Mononuclear cell (primary cell): ENCODE measurements around the gene SRGAP2C. TPM values are rescaled to one million over a fixed set of nuclear protein-coding genes. Genes with fewer than 3 reads are reported as not detected.
"Not testable (repeated sequence)": the region's sequence is repeated elsewhere in the genome, so short reads cannot be mapped to it uniquely, and the experiment has no call there.

Source experiments
- H3K27me3 ChIP-seq: 2 replicates; pipeline ENCODE4 v1.6.0; 2011; ENCODE audit warnings: low read length, control low read depth; ENCODE audit not compliant: insufficient read depth
- H3K4me1 ChIP-seq: 2 replicates; pipeline ENCODE4 v1.5.1; 2011; ENCODE audit warnings: mild to moderate bottlenecking, low read length, control low read depth; ENCODE audit not compliant: insufficient read depth
- H3K4me3 ChIP-seq: 2 replicates; pipeline ENCODE4 v1.5.1; 2011; ENCODE audit warnings: mild to moderate bottlenecking, low read length, moderate library complexity
- H3K9me3 ChIP-seq: 2 replicates; pipeline ENCODE4 v1.5.1; 2011; ENCODE audit warnings: low read depth, mild to moderate bottlenecking, control low read depth, low read length
- total RNA-seq: library from RNA; depleted of rRNA; stranded (reverse); fragments of >200 nt; gene quantifications from one replicate; pipeline ENCODE4 v1.2.3, GENCODE V29; 2012

SRGAP2C gene
- total RNA-seq, 1 donor, result 10.6 TPM

DNA sequence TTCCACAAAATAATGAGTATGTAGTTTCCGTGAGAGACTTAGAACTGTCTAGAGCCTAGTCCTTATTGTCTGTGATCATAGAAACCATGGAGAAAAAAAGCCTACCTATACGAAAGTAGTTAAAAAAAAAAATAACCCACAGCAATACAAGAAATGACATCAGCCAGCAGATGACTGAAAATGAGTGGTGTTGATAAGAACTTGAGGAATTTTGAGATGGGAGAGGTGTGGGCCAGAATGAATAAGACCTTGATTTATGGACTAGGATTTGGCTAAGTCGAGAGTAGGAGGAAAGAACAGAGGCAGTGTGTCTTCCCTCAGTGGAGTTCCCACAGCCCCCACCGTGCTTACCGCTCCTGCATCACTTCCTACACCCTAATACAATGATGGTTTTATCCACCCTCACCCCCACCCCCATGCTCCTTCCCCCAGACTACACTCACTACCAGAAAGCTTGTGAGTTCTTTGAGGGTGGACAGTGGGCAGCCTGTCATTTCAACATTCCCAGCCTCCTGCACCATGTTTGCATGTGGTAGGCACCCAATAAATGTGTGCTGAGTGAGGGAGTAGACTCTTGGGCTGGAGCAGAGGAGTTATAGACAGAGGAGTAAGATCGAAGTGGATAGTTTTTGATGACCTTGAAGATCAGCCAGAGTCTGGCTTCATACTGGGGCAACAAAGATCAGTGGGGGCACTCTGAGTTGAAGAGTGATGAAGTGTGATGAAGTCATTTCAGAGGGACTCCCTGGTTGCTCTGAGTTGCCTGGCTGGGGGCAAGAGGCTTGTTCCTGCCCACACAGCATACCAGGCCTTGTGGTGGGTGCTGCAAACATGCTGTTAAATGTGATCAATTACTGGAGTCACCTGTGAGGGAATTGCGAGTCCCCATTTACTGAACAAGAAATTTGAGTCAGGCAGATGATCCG lies 21.3 kb downstream of the SRGAP2C start:
- H3K4me3 ChIP-seq, H3K27me3 ChIP-seq, H3K9me3 ChIP-seq, H3K4me1 ChIP-seq: not testable (repeated sequence)

DNA sequence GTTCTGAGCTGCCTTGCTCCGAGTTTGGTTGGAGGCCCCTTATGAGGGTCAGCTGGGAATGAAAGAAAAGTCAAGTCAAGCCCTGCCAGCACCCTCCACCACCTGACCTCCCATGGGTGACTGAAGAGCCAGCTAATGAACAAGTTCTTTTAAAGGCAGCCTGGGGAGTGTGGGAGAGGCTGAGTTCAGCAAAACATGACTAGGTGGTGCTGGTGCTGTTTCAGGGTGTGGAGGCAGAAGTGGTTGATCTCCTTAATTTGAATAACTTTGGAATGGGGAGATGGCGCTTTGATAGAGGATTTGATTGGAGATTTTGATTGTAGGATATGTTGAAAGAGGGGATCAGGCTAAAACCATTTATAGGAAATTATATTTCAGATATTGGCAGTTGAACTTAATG lies 22.6 kb downstream of the SRGAP2C start:
- not testable (repeated sequence) for H3K4me1 ChIP-seq, H3K9me3 ChIP-seq, H3K27me3 ChIP-seq, H3K4me3 ChIP-seq

DNA sequence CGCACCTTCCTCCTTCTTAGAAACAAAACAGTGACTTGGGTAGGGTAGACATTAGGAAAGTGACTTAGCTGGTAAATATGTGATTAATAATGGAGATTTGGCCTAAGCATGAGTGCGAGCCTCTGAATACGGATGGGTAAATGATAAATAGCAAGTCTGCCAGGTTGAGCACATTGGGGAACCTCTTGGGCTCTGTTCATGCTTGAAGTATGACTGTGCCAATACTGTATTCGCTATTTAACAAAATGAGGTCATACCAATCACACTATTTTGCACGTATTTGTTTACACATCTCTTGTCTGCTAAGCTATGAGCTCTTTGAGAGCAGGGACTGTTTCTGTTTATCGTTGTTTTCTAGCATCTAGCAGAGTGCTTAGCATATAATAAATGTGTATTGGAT lies 23.6 kb downstream of the SRGAP2C start:
- not testable (repeated sequence) for H3K27me3 ChIP-seq, H3K9me3 ChIP-seq, H3K4me1 ChIP-seq, H3K4me3 ChIP-seq

DNA sequence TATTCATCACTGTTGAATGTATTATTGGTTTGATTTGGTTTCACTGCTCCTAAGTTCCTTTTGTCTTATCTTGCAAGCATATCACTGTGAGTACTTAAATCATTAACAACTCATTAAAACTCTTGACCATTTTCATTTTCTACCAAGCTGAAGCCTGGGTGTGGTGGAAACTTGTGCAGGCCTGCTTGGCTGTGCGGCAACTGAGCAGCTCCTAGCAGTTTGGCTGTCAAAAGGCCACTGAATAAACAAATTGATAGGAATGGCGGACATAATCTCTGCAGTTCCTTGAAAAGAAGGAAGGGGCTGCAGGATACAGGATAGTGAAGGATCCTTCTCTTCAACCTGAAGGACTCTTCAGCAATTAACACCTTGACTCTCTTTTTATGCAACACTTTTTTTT lies 26.0 kb downstream of the SRGAP2C start:
- not testable (repeated sequence) for H3K9me3 ChIP-seq, H3K27me3 ChIP-seq, H3K4me3 ChIP-seq, H3K4me1 ChIP-seq

DNA sequence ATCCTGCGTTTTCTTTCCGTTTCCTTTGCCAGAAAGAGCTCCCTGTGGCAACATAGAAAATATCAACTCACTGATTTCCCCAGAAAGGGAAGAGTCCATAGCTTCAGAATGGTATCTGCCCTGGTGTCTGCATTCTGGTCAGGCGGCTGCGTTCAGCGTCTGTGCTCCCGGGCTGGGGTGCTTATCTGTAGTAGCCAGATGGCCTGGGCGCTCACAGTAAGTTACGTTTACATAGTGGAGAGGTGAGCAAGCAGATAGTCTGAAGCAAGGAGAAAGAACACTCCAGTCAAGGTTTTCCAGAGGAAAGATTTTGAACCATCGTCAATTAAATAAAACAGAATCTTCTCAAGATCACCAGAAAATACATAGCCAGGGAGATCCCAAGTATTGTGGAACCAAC lies 28.7 kb downstream of the SRGAP2C start:
- H3K27me3 ChIP-seq, H3K4me3 ChIP-seq, H3K4me1 ChIP-seq, H3K9me3 ChIP-seq: not testable (repeated sequence)

DNA sequence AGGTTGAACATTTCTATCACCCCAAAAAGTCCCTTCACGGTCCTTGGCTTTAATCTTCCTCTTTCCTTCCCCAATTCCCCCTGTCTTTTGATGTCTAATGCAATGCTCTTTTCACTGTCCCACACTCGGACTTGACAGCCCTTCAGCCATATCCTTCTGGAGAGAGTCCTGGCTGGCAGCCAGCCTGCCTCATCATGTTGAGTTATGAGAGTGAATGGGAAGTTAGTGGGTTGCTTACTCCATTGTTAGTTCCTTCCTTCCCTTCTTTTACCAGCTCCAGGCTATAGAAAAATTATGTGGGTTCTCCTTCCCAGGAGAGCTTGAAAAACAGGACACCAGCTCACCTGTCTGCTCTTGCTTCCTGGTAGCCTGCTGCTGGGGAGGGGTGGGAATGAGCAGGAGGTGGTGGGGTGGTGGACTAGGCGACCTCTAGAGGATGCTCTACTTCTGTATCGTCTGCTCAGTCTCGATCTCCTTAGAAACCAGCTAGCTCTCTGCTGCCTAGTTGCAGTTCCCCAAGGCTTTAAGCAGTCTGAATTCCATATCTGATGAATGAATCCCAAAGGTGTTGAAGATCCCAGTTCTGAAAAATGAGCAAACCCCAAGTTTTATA lies 29.9 kb downstream of the SRGAP2C start:
- not testable (repeated sequence) for H3K4me3 ChIP-seq, H3K4me1 ChIP-seq, H3K9me3 ChIP-seq, H3K27me3 ChIP-seq

DNA sequence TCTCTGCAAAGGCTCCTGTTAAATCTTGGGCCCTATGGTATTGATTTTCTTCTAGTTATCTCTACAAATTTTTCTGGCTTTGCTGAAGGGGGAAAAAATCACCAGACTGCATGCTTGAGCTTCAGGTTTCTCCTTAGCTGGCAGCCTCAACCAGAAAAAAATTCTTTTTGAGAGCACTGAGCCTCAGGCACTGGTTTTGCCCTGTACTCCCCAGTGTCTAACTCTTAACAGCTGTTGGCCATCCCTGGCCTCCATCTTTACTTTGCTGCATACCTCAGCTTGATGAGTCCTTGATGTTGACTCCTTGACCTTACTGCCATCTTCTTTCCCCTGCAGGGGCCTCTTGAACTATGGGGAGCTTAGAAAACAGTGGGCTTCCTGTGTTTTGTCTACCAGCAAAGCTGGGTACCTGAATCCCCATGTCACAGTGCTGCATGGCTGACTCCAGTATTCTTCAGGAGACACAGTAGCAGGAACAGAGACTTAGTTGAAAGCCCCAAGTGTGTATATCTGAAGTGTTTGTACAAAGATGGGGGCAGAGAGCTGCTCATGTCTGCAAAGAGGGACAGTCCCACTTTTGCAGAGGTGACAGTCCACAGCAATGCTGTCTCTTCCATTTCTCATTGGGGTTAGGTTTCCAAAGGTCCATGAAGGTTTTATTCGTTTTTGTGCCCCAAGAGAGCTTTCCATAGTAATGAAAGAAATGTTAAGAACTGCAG lies 31.1 kb downstream of the SRGAP2C start:
- H3K4me1 ChIP-seq, H3K9me3 ChIP-seq, H3K4me3 ChIP-seq, H3K27me3 ChIP-seq: not testable (repeated sequence)

DNA sequence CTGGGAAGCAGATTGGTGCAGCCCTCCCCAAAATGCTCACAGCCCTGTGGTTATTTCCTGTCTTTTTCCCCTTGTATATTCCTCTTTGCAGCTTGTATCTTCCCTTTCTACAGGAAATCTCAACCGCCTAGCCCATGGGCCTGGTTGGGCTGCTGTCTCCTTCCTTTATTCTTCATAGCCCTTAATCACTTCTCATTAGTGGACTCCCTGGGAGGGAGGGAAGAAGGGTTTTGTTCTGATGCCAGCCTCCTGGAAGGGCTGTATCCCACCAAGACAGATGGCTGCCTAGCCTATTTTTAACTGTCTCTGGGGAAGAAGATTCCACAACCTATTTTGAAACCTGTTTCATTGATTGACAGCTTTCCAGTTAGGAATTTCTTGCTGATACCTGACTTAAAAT lies 31.9 kb downstream of the SRGAP2C start:
- not testable (repeated sequence) for H3K27me3 ChIP-seq, H3K4me1 ChIP-seq, H3K4me3 ChIP-seq, H3K9me3 ChIP-seq

DNA sequence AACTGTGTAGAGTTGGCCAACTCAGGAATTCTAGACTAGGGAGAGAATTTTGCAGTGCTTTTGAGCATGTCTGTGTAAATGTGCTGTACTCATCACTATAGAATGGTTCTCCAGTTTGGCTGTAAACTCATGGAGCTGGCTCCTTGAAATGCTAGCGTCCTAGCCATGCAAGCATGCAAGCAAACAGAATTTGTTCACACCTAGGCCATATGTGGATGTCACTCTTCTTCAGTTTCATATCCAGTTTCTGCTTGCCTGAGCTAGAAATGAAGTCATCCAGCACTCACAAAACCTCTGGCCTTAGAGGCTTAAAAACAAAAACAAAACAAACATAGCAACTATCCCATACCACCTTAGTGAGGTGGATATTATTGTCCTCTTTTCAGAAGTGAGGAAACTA lies 37.0 kb downstream of the SRGAP2C start:
- not testable (repeated sequence) for H3K4me3 ChIP-seq, H3K9me3 ChIP-seq, H3K27me3 ChIP-seq, H3K4me1 ChIP-seq

DNA sequence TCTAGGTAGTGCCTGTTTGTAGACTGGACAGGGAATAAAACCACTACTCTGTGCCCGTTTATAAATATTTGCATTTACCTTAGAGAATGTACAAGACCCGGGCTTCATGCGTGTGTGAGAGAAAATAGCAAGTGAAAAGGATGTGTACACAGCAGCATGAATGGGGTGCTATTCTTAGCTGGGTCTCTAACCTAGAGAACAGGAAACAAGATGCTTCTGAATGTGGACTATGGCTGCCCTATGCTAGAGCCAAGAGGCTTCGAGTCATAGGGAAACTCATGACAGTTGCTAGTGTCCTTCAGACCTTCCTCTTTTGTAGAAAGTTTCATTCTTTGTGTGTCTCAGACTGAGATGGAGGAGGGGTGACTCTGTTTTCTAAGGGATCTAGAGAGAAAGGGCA lies 39.9 kb downstream of the SRGAP2C start:
- H3K4me3 ChIP-seq, H3K4me1 ChIP-seq, H3K27me3 ChIP-seq, H3K9me3 ChIP-seq: not testable (repeated sequence)

DNA sequence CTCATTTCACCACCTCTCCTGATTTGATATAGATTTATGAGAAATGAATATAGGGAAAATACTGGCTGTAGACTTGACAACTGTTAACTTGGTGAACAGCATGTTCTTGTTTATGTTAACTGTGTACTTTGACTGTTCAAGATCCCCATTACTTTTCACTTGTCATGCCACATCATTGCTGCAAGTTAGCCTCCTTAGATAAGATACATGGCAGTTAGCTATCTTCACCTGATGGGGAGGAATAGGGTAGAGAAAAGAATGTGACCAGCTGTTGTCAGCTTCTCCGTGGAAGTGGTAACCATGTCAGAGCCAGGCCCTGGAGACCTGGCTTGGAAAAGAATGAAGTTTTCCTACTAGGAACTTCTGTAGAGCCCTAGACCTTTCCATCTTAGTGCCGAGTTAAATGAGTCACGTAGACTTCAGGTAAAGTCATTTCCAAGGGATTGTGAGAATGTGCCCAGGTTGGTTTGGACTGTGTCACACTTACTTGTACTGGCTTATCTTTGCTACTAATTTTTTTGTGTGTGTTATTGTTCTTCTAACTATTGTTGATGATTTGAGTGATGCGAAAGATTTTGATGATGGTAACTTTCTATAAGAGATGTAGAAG lies 41.6 kb downstream of the SRGAP2C start:
- H3K4me1 ChIP-seq, H3K9me3 ChIP-seq, H3K27me3 ChIP-seq, H3K4me3 ChIP-seq: not testable (repeated sequence)

DNA sequence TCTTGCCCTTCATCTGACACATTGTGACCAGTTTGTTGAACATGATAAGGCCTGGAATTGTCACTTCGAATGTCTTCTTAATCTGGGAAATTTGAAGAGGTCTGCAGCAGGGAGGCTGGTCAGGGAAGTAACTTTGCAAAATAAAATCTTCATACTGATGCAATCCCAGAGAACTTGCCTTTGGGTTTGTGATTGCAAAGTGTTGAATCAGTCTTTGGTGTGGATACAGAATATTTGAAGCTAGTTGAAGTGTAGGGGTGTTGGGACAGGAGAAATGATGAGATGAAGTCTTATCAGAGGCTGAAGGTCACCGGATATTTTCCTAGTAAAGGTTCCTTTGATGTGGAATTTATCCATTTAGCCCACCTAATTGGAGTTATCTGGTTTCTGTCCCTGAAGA lies 42.1 kb downstream of the SRGAP2C start:
- not testable (repeated sequence) for H3K4me3 ChIP-seq, H3K27me3 ChIP-seq, H3K9me3 ChIP-seq, H3K4me1 ChIP-seq

DNA sequence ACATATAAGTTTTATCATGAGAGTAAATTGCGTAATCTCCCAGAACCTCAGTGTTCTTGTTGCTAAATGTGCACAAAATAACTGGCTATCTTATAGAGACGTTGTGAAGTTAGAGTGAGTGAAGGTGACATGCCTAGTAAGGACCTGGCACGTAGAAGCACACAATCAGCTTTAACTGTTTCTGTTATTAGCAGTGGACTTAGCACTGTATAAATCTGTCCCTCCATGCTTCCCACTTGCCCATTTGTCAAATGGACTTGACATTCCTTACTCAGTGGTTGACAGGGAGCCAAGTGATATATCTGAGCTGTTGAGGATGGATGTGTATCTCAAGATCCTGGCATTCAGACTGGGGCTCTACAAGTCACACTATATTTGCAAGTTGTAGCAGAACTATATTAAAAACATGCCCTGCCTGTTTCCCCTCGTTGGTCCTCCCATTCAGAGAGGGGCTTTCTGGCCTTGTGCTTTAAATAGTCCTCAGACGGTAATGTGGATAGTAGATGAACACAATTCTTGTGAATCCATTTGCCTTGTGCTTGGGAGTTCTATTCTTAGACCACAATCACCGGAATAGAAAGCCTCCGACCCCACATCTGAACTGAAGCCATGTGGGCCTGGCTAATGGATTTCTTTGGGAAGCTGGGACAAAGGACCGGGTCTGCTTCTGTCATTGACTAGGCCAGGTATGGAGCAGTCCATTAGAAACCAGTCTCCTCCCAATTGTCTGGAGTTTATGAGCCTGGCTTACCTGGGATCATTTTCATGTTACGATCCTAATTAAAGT lies 43.0 kb downstream of the SRGAP2C start:
- H3K4me1 ChIP-seq, H3K27me3 ChIP-seq, H3K9me3 ChIP-seq, H3K4me3 ChIP-seq: not testable (repeated sequence)

DNA sequence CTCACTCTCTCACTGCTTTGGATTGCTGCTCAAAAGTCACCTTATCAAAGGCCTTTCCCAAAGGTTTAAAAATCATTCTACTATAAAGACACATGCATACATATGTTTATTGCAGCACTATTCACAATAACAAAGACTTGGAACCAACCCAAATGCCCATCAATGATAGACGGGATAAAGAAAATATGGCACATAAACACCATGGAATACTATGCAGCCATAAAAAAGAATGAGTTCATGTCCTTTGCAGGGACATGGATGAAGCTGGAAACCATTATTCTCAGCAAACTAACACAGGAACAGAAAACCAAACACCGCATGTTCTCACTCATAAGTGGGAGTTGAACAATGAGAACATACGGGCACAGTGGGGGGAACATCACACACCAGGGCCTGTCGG lies 45.9 kb downstream of the SRGAP2C start:
- H3K4me3 ChIP-seq, H3K9me3 ChIP-seq, H3K4me1 ChIP-seq, H3K27me3 ChIP-seq: not testable (repeated sequence)
